IMR-90 (cell line): ENCODE data around the gene FAM98C. TPM values are rescaled to one million over a fixed set of nuclear protein-coding genes. Genes with fewer than 3 reads are reported as not detected.

Experiments
- ATAC-seq: fragments of 200-7000 bp; cut with Tn5 transposase; 2 replicates; pipeline ENCODE4 v1.9.1; 2020; ENCODE audit warnings: low read depth, mild to moderate bottlenecking, moderate library complexity
- BruUV-seq: library from RNA; stranded (reverse); fragments of 400-500 nt; replicated peaks from 2 replicates; lab custom pipeline; 2021; lab: Mats Ljungman, UMichigan
- CTCF ChIA-PET: fragments of 300-600 bp; formaldehyde crosslinking; extraction: SDS; loops from one replicate; lab custom pipeline; 2021; ENCODE audit warnings: antibody characterized with exemption; lab: Yijun Ruan, JAX
- POLR2A ChIA-PET: fragments of 300-600 bp; sonication (Branson Sonifier 250); formaldehyde crosslinking; loops from one replicate; lab custom pipeline; 2022; ENCODE audit warnings: antibody characterized with exemption; ENCODE audit not compliant: unreplicated experiment; lab: Charles Lee
- DNase-seq: peaks from one replicate; pipeline ENCODE4 v3.0.0; 2013
- H2AFZ ChIP-seq: replicated peaks from 2 replicates; pipeline ENCODE3; 2013; ENCODE audit warnings: low read length, mild to moderate bottlenecking; ENCODE audit not compliant: poor library complexity
- H2AK5ac ChIP-seq: 2 replicates; pipeline ENCODE4 v1.6.1; 2013; ENCODE audit warnings: low read depth, low read length, inconsistent platforms
- H2AK9ac ChIP-seq: replicated peaks from 2 replicates; pipeline ENCODE3; 2013; ENCODE audit warnings: mild to moderate bottlenecking, low read depth, low read length, moderate library complexity; ENCODE audit not compliant: poor library complexity
- H2BK120ac ChIP-seq: 2 replicates; pipeline ENCODE4 v1.6.1; 2013; ENCODE audit warnings: low read depth, low read length, inconsistent platforms
- H2BK15ac ChIP-seq: 3 replicates; pipeline ENCODE4 v1.6.1; 2013; ENCODE audit warnings: low read depth, low read length, inconsistent platforms
- H2BK20ac ChIP-seq: 2 replicates; pipeline ENCODE4 v1.6.1; 2013; ENCODE audit warnings: low read depth, mild to moderate bottlenecking, inconsistent platforms, low read length, moderate library complexity
- H2BK5ac ChIP-seq: 2 replicates; pipeline ENCODE4 v1.6.1; 2013; ENCODE audit warnings: mild to moderate bottlenecking, low read depth, low read length, inconsistent platforms; ENCODE audit not compliant: poor library complexity, severe bottlenecking
- H3K14ac ChIP-seq: replicated peaks from 2 replicates; pipeline ENCODE4 v1.6.1; 2013; ENCODE audit warnings: low read depth, low read length, inconsistent platforms
- H3K18ac ChIP-seq: 2 replicates; pipeline ENCODE4 v1.6.1; 2013; ENCODE audit warnings: low read depth, low read length, control low read depth
- H3K23ac ChIP-seq: 2 replicates; pipeline ENCODE4 v1.6.1; 2013; ENCODE audit warnings: low read depth, low read length, inconsistent platforms
- H3K27ac ChIP-seq: 2 replicates; pipeline ENCODE4 v1.5.1; 2013; ENCODE audit warnings: mild to moderate bottlenecking, control low read depth, low read length; ENCODE audit not compliant: insufficient read depth
- H3K27me3 ChIP-seq: 2 replicates; pipeline ENCODE4 v1.6.1; 2013; ENCODE audit warnings: low read length; ENCODE audit not compliant: control insufficient read depth, insufficient read depth
- H3K36me3 ChIP-seq: 2 replicates; pipeline ENCODE4 v1.6.1; 2013; ENCODE audit warnings: low read length, mixed read lengths; ENCODE audit not compliant: control insufficient read depth, insufficient read depth
- H3K4ac ChIP-seq: 2 replicates; pipeline ENCODE4 v1.6.1; 2013; ENCODE audit warnings: low read depth, low read length, inconsistent platforms
- H3K4me1 ChIP-seq: 2 replicates; pipeline ENCODE4 v1.6.1; 2013; ENCODE audit warnings: low read length, mixed read lengths; ENCODE audit not compliant: control insufficient read depth, insufficient read depth
- H3K4me2 ChIP-seq: 2 replicates; pipeline ENCODE4 v1.6.1; 2013; ENCODE audit warnings: low read depth, mild to moderate bottlenecking, control low read depth, low read length, moderate library complexity
- H3K4me3 ChIP-seq: 2 replicates; pipeline ENCODE4 v1.5.1; 2013; ENCODE audit warnings: low read depth, mild to moderate bottlenecking, control low read depth, low read length, moderate library complexity; ENCODE audit not compliant: insufficient read depth
- H3K56ac ChIP-seq: 2 replicates; pipeline ENCODE4 v1.6.1; 2013; ENCODE audit warnings: low read length, inconsistent platforms; ENCODE audit not compliant: insufficient read depth; ENCODE audit errors: extremely low read depth
- H3K79me1 ChIP-seq, 2 experiments: 2 replicates each; pipeline ENCODE4 v1.6.1; 2013; ENCODE audit warnings: low read length in 2 of 2, inconsistent platforms in 1 of 2, low read depth in 1 of 2
- H3K9ac ChIP-seq: 2 replicates; pipeline ENCODE4 v1.6.1; 2013; ENCODE audit warnings: low read depth, low read length, control low read depth
- H3K9me1 ChIP-seq: 2 replicates; pipeline ENCODE4 v1.6.1; 2013; ENCODE audit warnings: low read length, inconsistent platforms; ENCODE audit not compliant: insufficient read depth
- H3K9me3 ChIP-seq: 2 replicates; pipeline ENCODE4 v1.6.1; 2013; ENCODE audit warnings: low read length; ENCODE audit not compliant: control insufficient read depth, insufficient read depth
- H4K20me1 ChIP-seq: 2 replicates; pipeline ENCODE4 v1.6.1; 2013; ENCODE audit warnings: low read length, inconsistent platforms; ENCODE audit not compliant: insufficient read depth
- H4K5ac ChIP-seq: 2 replicates; pipeline ENCODE4 v1.6.1; 2013; ENCODE audit warnings: mild to moderate bottlenecking, low read depth, low read length, control low read depth
- H4K8ac ChIP-seq, 2 experiments: 2 replicates each; pipeline ENCODE4 v1.6.1; 2013; ENCODE audit warnings: low read depth in 2 of 2, low read length in 2 of 2, control low read depth in 1 of 2, inconsistent platforms in 1 of 2
- H4K91ac ChIP-seq: 2 replicates; pipeline ENCODE4 v1.6.1; 2013; ENCODE audit warnings: low read depth, low read length, inconsistent platforms; ENCODE audit not compliant: insufficient read depth
- BHLHE40 ChIP-seq: fragments of 150-350 bp; IDR thresholded peaks from 2 replicates; pipeline ENCODE4 v1.6.1; 2016; ENCODE audit warnings: mild to moderate bottlenecking, low read depth, low read length
- CEBPB ChIP-seq: IDR thresholded peaks from 2 replicates; pipeline ENCODE4 v1.6.1; 2012; ENCODE audit warnings: low read depth, low read length, improper control_type of control experiment
- CHD1 ChIP-seq: IDR thresholded peaks from 2 replicates; pipeline ENCODE4 v1.6.1; 2012; ENCODE audit warnings: low read depth, low read length, improper control_type of control experiment
- MAFK ChIP-seq: IDR thresholded peaks from 2 replicates; pipeline ENCODE4 v1.6.1; 2012; ENCODE audit warnings: low read depth, low read length, improper control_type of control experiment
- MAZ ChIP-seq: IDR thresholded peaks from 2 replicates; pipeline ENCODE4 v1.6.1; 2012; ENCODE audit warnings: low read depth, mild to moderate bottlenecking, low read length, improper control_type of control experiment, moderate library complexity, borderline replicate concordance
- MXI1 ChIP-seq: IDR thresholded peaks from 2 replicates; pipeline ENCODE4 v1.6.1; 2012; ENCODE audit warnings: low read depth, mild to moderate bottlenecking, low read length, moderate library complexity, borderline replicate concordance
- POLR2A ChIP-seq: IDR thresholded peaks from 2 replicates; pipeline ENCODE4 v1.6.1; 2012; ENCODE audit warnings: mild to moderate bottlenecking, low read depth, low read length
- RAD21 ChIP-seq: IDR thresholded peaks from 2 replicates; pipeline ENCODE4 v1.6.1; 2012; ENCODE audit warnings: low read length, improper control_type of control experiment
- RFX5 ChIP-seq: IDR thresholded peaks from 2 replicates; pipeline ENCODE4 v1.8.0; 2012; ENCODE audit warnings: low read depth, mild to moderate bottlenecking, low read length, moderate library complexity
- SMC3 ChIP-seq: fragments of 150-350 bp; IDR thresholded peaks from 2 replicates; pipeline ENCODE4 v1.6.1; 2016; ENCODE audit warnings: low read depth, mild to moderate bottlenecking, antibody characterized with exemption, low read length, moderate library complexity
- WGBS, 2 experiments: methylation state at CpG; one replicate each; pipeline versions ENCODE4 v1.1.5 to v1.1.7; 2013; ENCODE audit warnings: missing lambda C conversion rate in 2 of 2; ENCODE audit not compliant: insufficient read length in 1 of 2; ENCODE audit errors: extremely low coverage in 2 of 2; 5-methylcytosine and 5-hydroxymethylcytosine counted together
- dilution Hi-C: fragments of 300-500 bp; cut with HindIII; formaldehyde crosslinking; loops from one replicate; pipeline ENCODE4 v1.14.3; 2018; ENCODE audit warnings: low sequenced_read_pairs; ENCODE audit not compliant: unreplicated experiment
- in situ Hi-C: fragments of 300-500 bp; cut with MboI; formaldehyde crosslinking; loops from 3 replicates; pipeline ENCODE4 v1.14.3; 2019; ENCODE audit warnings: low sequenced_read_pairs, inconsistent platforms, mixed read lengths
- intact Hi-C: fragments of 100-400 bp; cut with micrococcal nuclease; formaldehyde crosslinking; loops from 2 replicates; pipeline ENCODE4 v1.10.0; 2022
- polyA plus RNA-seq, 3 experiments: library from polyadenylated mRNA; depleted of rRNA; stranded (reverse); fragments of >200 nt; gene quantifications; 2 replicates each; pipeline ENCODE4 v1.2.3, GENCODE V29; 2012; ENCODE audit warnings: low replicate concordance in 1 of 3
- total RNA-seq: library from RNA; depleted of rRNA; stranded (reverse); fragments of >200 nt; gene quantifications from 2 replicates; pipeline ENCODE4 v1.2.3, GENCODE V29; 2012
- TF ChIP-seq, protein P1 (sequence below): fragments of 150-350 bp; IDR thresholded peaks from 2 replicates; pipeline ENCODE4 v1.6.1; 2016; ENCODE audit warnings: low read depth, mild to moderate bottlenecking, low read length, moderate library complexity, borderline replicate concordance
- TF ChIP-seq, protein P2 (sequence below): conservative IDR thresholded peaks from 2 replicates; pipeline ENCODE4 v1.5.1; 2012; ENCODE audit warnings: mild to moderate bottlenecking, low read depth, low read length, improper control_type of control experiment

Gene FAM98C
- total and polyA plus RNA-seq, 2 of the 4 experiments (the other 2 are of a cell fraction), result 3.6 to 17.9 TPM

DNA sequence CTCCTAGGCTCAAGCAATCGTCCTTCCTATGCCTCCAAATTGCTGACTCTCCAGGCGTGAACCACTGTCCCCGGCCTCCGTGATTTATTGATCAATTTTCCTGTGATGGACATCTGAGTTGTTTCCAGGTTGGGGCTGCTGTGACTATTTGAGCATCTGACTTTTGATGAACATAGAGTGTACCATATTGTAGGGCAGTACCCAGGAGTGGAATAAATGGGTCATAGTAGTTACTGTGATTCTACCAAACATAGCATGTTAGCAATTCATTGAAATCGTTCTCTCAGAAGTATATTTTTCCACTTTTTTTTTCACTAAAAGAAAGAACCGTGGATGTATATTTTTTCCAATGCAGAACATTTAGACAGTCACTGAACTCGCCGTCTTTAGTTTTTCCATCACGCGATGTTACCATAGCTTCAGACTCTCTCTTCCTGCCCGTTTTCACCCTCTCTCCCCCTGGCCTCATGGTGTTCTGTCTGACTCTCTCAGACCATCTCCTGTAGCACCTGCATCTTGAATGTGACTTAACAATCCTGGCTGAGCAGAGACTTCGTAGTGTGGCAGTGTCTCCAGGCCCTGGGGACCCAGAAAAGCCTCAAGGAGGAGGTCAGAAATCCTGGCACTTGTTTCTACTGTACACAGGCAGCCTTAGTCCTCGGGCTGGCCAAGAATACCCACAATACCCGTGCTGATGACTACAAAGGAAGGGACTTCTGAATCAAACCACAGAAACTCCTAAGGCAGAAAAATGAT, 26.3 kb downstream of the FAM98C start:
- H3K4me2 ChIP-seq, result no peak overlapping the region

More for the DNA sequence above, 26.3 kb downstream of the FAM98C start:
- no peak overlapping the region for H3K4me3 ChIP-seq
- 49% methylated on average over 2 of the region's 14 CpGs; no CpG with 5 or more reads in 1 of the 2 experiments for WGBS, 2 experiments
- no peak overlapping the region for H4K91ac ChIP-seq
- H2BK120ac ChIP-seq, result no peak overlapping the region
- ChIA-PET CTCF (no interaction called here), POLR2A (no interaction called here)
- H2AK5ac ChIP-seq, result no peak overlapping the region
- no peak overlapping the region for H2BK15ac ChIP-seq
- H4K20me1 ChIP-seq, result no peaks in the 10 kb centered on the region
- H3K79me1 ChIP-seq, result no peaks in the 10 kb centered on the region
- no peak overlapping the region for H3K23ac ChIP-seq
- no TSS peak for BruUV-seq
- no peak overlapping the region for H2AK9ac ChIP-seq
- no peak overlapping the region for H3K9ac ChIP-seq
- H3K56ac ChIP-seq, result no peak overlapping the region
- TF ChIP-seq MAFK (no peak), CEBPB (no peak), SMC3 (no peak), MAZ (no peak), POLR2A (no peak), BHLHE40 (no peak), RAD21 (no peak), RFX5 (no peak), MXI1 (no peak), CHD1 (no peak)
- TF ChIP-seq, protein P1, sequence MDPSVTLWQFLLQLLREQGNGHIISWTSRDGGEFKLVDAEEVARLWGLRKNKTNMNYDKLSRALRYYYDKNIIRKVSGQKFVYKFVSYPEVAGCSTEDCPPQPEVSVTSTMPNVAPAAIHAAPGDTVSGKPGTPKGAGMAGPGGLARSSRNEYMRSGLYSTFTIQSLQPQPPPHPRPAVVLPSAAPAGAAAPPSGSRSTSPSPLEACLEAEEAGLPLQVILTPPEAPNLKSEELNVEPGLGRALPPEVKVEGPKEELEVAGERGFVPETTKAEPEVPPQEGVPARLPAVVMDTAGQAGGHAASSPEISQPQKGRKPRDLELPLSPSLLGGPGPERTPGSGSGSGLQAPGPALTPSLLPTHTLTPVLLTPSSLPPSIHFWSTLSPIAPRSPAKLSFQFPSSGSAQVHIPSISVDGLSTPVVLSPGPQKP, result no peak
- TF ChIP-seq, protein P2, sequence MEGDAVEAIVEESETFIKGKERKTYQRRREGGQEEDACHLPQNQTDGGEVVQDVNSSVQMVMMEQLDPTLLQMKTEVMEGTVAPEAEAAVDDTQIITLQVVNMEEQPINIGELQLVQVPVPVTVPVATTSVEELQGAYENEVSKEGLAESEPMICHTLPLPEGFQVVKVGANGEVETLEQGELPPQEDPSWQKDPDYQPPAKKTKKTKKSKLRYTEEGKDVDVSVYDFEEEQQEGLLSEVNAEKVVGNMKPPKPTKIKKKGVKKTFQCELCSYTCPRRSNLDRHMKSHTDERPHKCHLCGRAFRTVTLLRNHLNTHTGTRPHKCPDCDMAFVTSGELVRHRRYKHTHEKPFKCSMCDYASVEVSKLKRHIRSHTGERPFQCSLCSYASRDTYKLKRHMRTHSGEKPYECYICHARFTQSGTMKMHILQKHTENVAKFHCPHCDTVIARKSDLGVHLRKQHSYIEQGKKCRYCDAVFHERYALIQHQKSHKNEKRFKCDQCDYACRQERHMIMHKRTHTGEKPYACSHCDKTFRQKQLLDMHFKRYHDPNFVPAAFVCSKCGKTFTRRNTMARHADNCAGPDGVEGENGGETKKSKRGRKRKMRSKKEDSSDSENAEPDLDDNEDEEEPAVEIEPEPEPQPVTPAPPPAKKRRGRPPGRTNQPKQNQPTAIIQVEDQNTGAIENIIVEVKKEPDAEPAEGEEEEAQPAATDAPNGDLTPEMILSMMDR, result no peak
- in situ Hi-C loops (no loop called here), dilution Hi-C loops (no loop called here), intact Hi-C loops (no loop called here)
- H2AFZ ChIP-seq, result peak overlapping the region; percentile 33
- no peak overlapping the region for H4K5ac ChIP-seq
- no peaks in the 10 kb centered on the region for H3K9me3 ChIP-seq
- H2BK20ac ChIP-seq, result no peak overlapping the region
- no peak overlapping the region for H3K4ac ChIP-seq
- H3K27ac ChIP-seq, result no peak overlapping the region
- H3K14ac ChIP-seq, result no peak overlapping the region
- ATAC-seq, result no peak
- peaks cover 34% of the 10 kb centered on the region for H3K27me3 ChIP-seq
- H4K8ac ChIP-seq, result no peak overlapping the region
- no peaks in the 10 kb centered on the region for H3K4me1 ChIP-seq
- no peak overlapping the region for H2BK5ac ChIP-seq
- no peak overlapping the region for H3K18ac ChIP-seq
- no peaks in the 10 kb centered on the region for H3K9me1 ChIP-seq
- no peaks in the 10 kb centered on the region for H3K36me3 ChIP-seq
- DNase-seq, result no peak
